A549 (cell line): Measurements from ENCODE around the gene ROPN1B. TPM values are rescaled to one million over a fixed set of nuclear protein-coding genes. Genes with fewer than 3 reads are reported as not detected.

Experiments
- ATAC-seq, 2 experiments: fragments of 200-7000 bp in 1 of 2; fragments of >200 bp in 1 of 2; cut with Nextera tagmentation in 1 of 2; cut with Tn5 transposase in 1 of 2; 3 replicates each; pipeline versions ENCODE4 v1.8.0 to v1.9.1; 2018 to 2020; ENCODE audit warnings: mild to moderate bottlenecking in 1 of 2, moderate library complexity in 1 of 2
- CTCF ChIA-PET: fragments of 300-600 bp; sonication (Branson Sonifier 250); formaldehyde crosslinking; extraction: SDS; loops from one replicate; lab custom pipeline; 2021; ENCODE audit warnings: antibody characterized with exemption, inconsistent platforms; lab: Yijun Ruan, JAX
- POLR2A ChIA-PET: fragments of 350-600 bp; formaldehyde crosslinking; extraction: SDS; loops from one replicate; lab custom pipeline; 2021; ENCODE audit warnings: antibody characterized with exemption, inconsistent platforms; lab: Yijun Ruan, JAX
- DNase-seq, 2 experiments: peaks; one replicate each; pipeline versions ENCODE4 v3.0.0 to v3.0.0-alpha.2; 2011 to 2016; ENCODE audit warnings: low read depth in 1 of 2, low spot score in 1 of 2
- FAIRE-seq: peaks from 2 replicates; lab custom pipeline; 2011; peaks lifted over from hg19 to GRCh38; lab: Jason Lieb, UNC
- H3K27ac ChIP-seq, 2 experiments: fragments of >200 bp; sonication (Bioruptor Twin); formaldehyde crosslinking; 3 replicates each; pipeline ENCODE4 v1.5.1; 2016 to 2017
- H3K4me1 ChIP-seq: fragments of >200 bp; sonication (Bioruptor Twin); formaldehyde crosslinking; 3 replicates; pipeline ENCODE4 v1.6.1; 2016
- H3K4me2 ChIP-seq: fragments of >200 bp; sonication (Bioruptor Twin); formaldehyde crosslinking; 3 replicates; pipeline ENCODE4 v1.6.1; 2016
- H3K4me3 ChIP-seq: fragments of >200 bp; sonication (Bioruptor Twin); formaldehyde crosslinking; 3 replicates; pipeline ENCODE4 v1.5.1; 2016
- H3K9me3 ChIP-seq: fragments of >200 bp; sonication (Bioruptor Twin); formaldehyde crosslinking; 3 replicates; pipeline ENCODE4 v1.6.1; 2016
- ATOH8 ChIP-seq: fragments of 250-450 bp; sonication (Bioruptor Pico); IDR thresholded peaks from 2 replicates; pipeline ENCODE4 v1.5.0; 2020; ENCODE audit warnings: low read depth, mild to moderate bottlenecking, moderate library complexity
- CBX2 ChIP-seq: fragments of 200-600 bp; sonication (generic); IDR thresholded peaks from 2 replicates; pipeline ENCODE4 v1.6.1; 2016; ENCODE audit warnings: low read depth, mild to moderate bottlenecking, borderline replicate concordance
- CBX8 ChIP-seq: fragments of 200-600 bp; sonication (generic); IDR thresholded peaks from 2 replicates; pipeline ENCODE4 v1.6.1; 2016
- CHD4 ChIP-seq: fragments of 200-600 bp; sonication (generic); IDR thresholded peaks from 2 replicates; pipeline ENCODE4 v1.6.1; 2016; ENCODE audit warnings: antibody characterized with exemption, mild to moderate bottlenecking, borderline replicate concordance
- EHF ChIP-seq: fragments of 250-450 bp; sonication (Bioruptor Pico); IDR thresholded peaks from 2 replicates; pipeline ENCODE4 v1.5.0; 2020; ENCODE audit warnings: mild to moderate bottlenecking
- EHMT2 ChIP-seq: fragments of 200-600 bp; sonication (generic); IDR thresholded peaks from 2 replicates; pipeline ENCODE4 v1.6.1; 2016; ENCODE audit warnings: antibody characterized with exemption, low read depth, mild to moderate bottlenecking, moderate library complexity
- ESRRA ChIP-seq: fragments of 150-350 bp; IDR thresholded peaks from 2 replicates; pipeline ENCODE4 v1.6.1; 2014; ENCODE audit warnings: mild to moderate bottlenecking, low read length, borderline replicate concordance
- FOSL2 ChIP-seq, 2 experiments: fragments of 450-650 bp in 1 of 2; fragments of >200 bp in 1 of 2; sonication (Bioruptor Twin) in 1 of 2; formaldehyde crosslinking; IDR thresholded peaks; 2 replicates each; pipeline versions ENCODE4 v1.5.0 to v1.6.1; 2016 to 2020; ENCODE audit warnings: mild to moderate bottlenecking in 1 of 2, moderate library complexity in 1 of 2
- HDAC2 ChIP-seq: fragments of 200-600 bp; sonication (generic); IDR thresholded peaks from 2 replicates; pipeline ENCODE4 v1.6.1; 2016
- HMGXB4 ChIP-seq: fragments of 250-450 bp; sonication (Bioruptor Pico); IDR thresholded peaks from 2 replicates; pipeline ENCODE4 v1.5.0; 2021; ENCODE audit warnings: mild to moderate bottlenecking, moderate library complexity, borderline replicate concordance
- HOXA7 ChIP-seq: fragments of 250-450 bp; sonication (Bioruptor Pico); IDR thresholded peaks from 2 replicates; pipeline ENCODE4 v1.5.0; 2020; ENCODE audit warnings: mild to moderate bottlenecking, moderate library complexity
- MAFK ChIP-seq: fragments of 450-650 bp; IDR thresholded peaks from 2 replicates; pipeline ENCODE4 v1.6.1; 2014; ENCODE audit not compliant: partially characterized antibody
- MAX ChIP-seq: IDR thresholded peaks from 2 replicates; pipeline ENCODE4 v1.6.1; 2012
- MAZ ChIP-seq: fragments of 150-350 bp; IDR thresholded peaks from 2 replicates; pipeline ENCODE4 v1.6.1; 2014; ENCODE audit warnings: antibody characterized with exemption, low read depth, low read length, borderline replicate concordance
- PBX3 ChIP-seq: IDR thresholded peaks from 2 replicates; pipeline ENCODE4 v1.6.1; 2012
- POLR2AphosphoS2 ChIP-seq: conservative IDR thresholded peaks from 2 replicates; pipeline ENCODE4 v1.6.1; 2012; ENCODE audit warnings: low read length, improper control_type of control experiment, inconsistent platforms
- RCOR1 ChIP-seq: fragments of 150-350 bp; IDR thresholded peaks from 2 replicates; pipeline ENCODE4 v1.6.1; 2014; ENCODE audit warnings: antibody characterized with exemption, low read length, low read depth
- RNF2 ChIP-seq: fragments of 200-600 bp; sonication (generic); IDR thresholded peaks from 2 replicates; pipeline ENCODE4 v1.6.1; 2016; ENCODE audit warnings: low read depth, mild to moderate bottlenecking, antibody characterized with exemption, moderate library complexity, borderline replicate concordance
- SMC3 ChIP-seq: fragments of >200 bp; sonication (Bioruptor Twin); formaldehyde crosslinking; IDR thresholded peaks from 3 replicates; pipeline ENCODE4 v1.6.1; 2018; ENCODE audit warnings: inconsistent platforms
- USF2 ChIP-seq: fragments of 450-650 bp; IDR thresholded peaks from 2 replicates; pipeline ENCODE4 v1.6.1; 2014; ENCODE audit warnings: antibody characterized with exemption
- ZFP36 ChIP-seq: fragments of 450-650 bp; IDR thresholded peaks from 2 replicates; pipeline ENCODE4 v1.6.1; 2014; ENCODE audit warnings: borderline replicate concordance; ENCODE audit not compliant: partially characterized antibody
- WGBS: methylation state at CpG from one replicate; pipeline ENCODE4 v1.1.6; 2017; ENCODE audit errors: missing lambda C conversion rate; 5-methylcytosine and 5-hydroxymethylcytosine counted together
- polyA plus RNA-seq, 4 experiments: library from polyadenylated mRNA; depleted of rRNA in 3 of 4; stranded (reverse); fragments of >200 nt; fragmentation: RNase III in 1 of 4; extraction: RNeasy Plus Mini Kit Qiagen cat#74134 plus additional on column Dnase treatment in 1 of 4; gene quantifications; 2 replicates in 3 of 4; 3 replicates in 1 of 4; pipeline ENCODE4 v1.2.3, GENCODE V29; 2011 to 2017

Gene ROPN1B
- polyA plus RNA-seq, 2 of the 4 experiments (the other 2 are of a cell fraction), result not detected

DNA sequence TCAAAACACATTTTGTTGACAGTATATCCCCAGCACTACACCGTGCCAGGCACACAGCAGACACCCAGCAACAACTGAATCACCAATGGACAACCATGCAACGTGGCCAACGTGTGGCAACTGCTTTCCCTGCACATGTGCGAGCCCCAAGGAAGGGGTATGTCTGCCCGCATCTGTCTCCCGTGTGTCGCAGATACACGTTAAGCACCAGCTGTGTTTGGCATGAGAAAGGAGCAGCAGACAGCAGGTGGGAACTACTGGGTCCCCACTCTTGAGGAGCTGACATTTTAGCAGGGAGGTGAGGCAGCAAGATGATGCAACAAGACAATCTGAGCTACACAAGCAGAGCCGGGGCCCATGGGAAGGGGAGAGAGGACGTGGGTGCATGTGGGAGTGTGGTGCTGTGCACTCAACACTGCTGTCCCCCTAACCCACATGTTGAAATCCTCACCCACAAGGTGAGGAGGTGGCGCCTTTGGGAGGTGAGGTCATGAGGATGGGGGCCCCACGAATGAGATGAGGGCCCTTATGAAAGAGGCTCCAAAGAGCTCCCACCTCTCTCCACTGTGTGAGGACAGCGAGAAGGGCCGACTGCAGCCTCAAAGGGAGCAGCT is 56.2 kb downstream of the ROPN1B start:
- no peak overlapping the region for H3K27ac ChIP-seq
- WGBS, result 63% methylated on average over 10 of the region's 14 CpGs
- H3K9me3 ChIP-seq, result peaks cover 5% of the 10 kb centered on the region; the same call in 1 of the 3 replicates
- no peak for ATAC-seq
- no peak for DNase-seq
- no peak overlapping the region for H3K4me2 ChIP-seq
- no peak overlapping the region for H3K4me3 ChIP-seq
- no peaks in the 10 kb centered on the region for H3K4me1 ChIP-seq
- TF ChIP-seq ZFP36, result no peak
- no peak for TF ChIP-seq EHMT2
- no peak for TF ChIP-seq RNF2
- TF ChIP-seq FOSL2 (IDR thresholded peaks at IDR 0.05), result no peak
- no peak for TF ChIP-seq FOSL2 (CRISPR knock-in tag; IDR thresholded peaks at IDR 0.05)
- no peak for TF ChIP-seq MAX
- POLR2A ChIA-PET, result no interaction called here
- CTCF ChIA-PET, result no interaction called here
- no peak for FAIRE-seq

DNA sequence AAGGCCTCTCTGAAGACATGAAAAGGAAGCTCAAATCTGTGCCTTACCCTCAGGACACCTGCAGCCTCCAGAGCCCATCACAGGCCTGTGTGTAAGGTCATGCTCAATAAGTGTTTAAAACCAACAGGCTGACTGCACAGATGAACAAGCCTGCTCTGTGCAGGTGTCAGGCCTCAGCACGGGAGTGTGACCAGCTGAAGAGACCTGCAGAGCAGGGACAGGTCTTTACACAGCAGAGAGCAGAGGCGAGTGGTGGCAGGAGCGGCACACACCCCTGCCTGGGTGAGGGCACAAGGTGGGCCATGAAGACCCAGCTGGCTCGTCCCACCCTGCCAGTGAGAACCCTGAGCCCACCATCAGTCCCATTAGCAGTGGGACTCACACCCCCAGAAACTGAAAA is 56.9 kb downstream of the ROPN1B start:
- 90% methylated on average over 3 of the region's 4 CpGs for WGBS
- Histone ChIP-seq H3K9me3 (peaks cover 5% of the 10 kb centered on the region; the same call in 1 of the 3 replicates), H3K4me3 (no peak overlapping the region), H3K4me2 (no peak overlapping the region), H3K27ac (no peak overlapping the region), H3K4me1 (no peaks in the 10 kb centered on the region)
- no peak for ATAC-seq
- FAIRE-seq, result no peak
- CTCF ChIA-PET, result no interaction called here
- no peak for DNase-seq
- POLR2A ChIA-PET, result no interaction called here
- TF ChIP-seq SMC3 (no peak), MAX (no peak), HDAC2 (no peak), CBX2 (no peak), RNF2 (no peak), ATOH8 (no peak), PBX3 (no peak), USF2 (no peak), CBX8 (no peak), HMGXB4 (CRISPR knock-in tag) (no peak), HOXA7 (CRISPR knock-in tag) (no peak), MAFK (no peak), ESRRA (no peak), CHD4 (no peak), POLR2AphosphoS2 (no peak), MAZ (no peak), EHF (CRISPR knock-in tag) (no peak), RCOR1 (no peak)
